NCI-H2081 treated with DMSO at 0.1 percent for 48 hours (cell line): Measurements from ENCODE around the gene PRKCA.
"Not testable (repeated sequence)": the region's sequence is repeated elsewhere in the genome, so short reads cannot be mapped to it uniquely, and the experiment has no call there.

ENCODE experiments used
- DNase-seq: peaks from one replicate; lab custom pipeline; 2025; lab: John Stamatoyannopoulos, UW

PRKCA gene

GRCh38 chr17:66290101-66290722 lies 12.2 kb upstream of the PRKCA start:
- DNase-seq: no peak

DNA sequence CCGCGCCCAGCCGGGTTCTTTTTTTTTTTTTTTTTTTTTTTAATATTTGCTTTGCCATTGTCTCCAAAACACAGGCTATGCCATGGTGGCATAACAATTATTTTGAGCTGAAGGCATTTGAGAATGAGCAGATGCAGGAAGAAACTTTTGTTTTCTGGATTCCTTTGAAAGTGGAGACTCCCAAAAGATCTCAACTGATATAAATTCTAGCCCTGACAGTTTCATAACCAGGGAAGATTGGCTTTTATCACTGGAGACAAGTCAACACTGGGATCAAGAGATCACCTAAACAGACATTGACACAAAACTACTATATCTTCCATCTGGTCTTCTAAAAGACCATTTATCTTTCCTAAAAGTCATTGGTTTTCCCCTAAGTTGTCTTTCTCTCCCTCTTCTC lies 10.1 kb upstream of the PRKCA start:
- no peak for DNase-seq

GRCh38 chr17:66296289-66296725 lies 6.1 kb upstream of the PRKCA start:
- no peak for DNase-seq

- not testable (repeated sequence) for DNase-seq
Observed at GRCh38 chr17:66297443-66297842, 5.0 kb upstream of the PRKCA start.

GRCh38 chr17:66299711-66300110 lies 2.7 kb upstream of the PRKCA start:
- no peak for DNase-seq

DNA sequence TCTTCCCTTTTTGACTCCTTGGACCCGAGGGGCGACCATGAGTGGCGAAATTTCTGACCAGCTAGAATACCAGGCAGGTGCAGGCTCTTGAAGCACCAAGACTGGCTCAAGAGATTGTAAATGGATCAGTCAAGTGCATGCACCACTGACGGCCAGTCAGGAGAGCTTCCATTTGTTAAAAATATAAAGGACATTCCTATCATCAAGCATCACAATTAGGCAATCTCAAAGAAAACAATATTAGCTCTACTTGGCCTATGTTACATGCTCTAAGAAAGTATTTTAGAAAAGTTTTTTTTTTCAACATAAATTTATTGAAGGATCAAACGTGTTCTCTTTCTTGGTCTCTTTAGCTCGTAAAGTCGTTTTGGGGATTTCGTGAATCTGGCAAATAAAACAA lies 1.5 kb upstream of the PRKCA start:
- DNase-seq: no peak

GRCh38 chr17:66301367-66301863 lies 998 bp upstream of the PRKCA start:
- no peak for DNase-seq

DNA sequence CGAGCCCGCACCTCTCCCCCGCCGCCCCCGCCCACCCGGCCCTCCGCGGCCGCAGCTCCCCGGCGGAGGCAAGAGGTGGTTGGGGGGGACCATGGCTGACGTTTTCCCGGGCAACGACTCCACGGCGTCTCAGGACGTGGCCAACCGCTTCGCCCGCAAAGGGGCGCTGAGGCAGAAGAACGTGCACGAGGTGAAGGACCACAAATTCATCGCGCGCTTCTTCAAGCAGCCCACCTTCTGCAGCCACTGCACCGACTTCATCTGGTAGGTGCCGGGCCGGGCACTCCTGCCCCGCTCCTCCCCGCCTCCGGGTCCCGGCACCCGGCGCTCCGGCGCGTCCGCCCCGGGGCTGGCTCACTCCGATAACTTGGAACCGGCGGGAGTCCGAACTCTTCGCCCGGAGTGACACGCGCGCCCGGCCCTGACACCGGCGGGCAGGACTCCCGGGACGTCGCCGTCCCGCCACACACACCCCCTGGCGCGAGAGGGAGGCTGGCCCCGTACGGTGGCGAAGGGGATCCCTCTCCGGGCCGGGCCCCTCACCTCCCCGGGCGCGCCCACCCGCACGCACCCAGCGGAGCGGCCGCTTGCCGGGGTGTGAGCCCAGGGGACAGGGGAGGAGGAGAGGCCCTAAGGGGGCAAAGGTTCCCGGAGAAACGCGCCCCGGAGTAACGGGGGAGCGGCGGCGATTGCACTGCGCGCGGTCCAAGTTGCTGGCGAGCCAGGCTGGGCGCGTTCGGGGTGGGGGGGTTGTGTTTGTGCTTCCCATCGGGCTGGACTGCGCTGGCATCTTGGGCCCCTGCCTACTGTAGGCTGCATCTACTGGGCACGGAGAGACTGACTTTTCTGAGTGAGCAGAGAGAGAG lies 581 bp downstream of the PRKCA start:
- DNase-seq: no peak

- no peak for DNase-seq
Observed at GRCh38 chr17:66304304-66305174, 2.1 kb downstream of the PRKCA start.

DNA sequence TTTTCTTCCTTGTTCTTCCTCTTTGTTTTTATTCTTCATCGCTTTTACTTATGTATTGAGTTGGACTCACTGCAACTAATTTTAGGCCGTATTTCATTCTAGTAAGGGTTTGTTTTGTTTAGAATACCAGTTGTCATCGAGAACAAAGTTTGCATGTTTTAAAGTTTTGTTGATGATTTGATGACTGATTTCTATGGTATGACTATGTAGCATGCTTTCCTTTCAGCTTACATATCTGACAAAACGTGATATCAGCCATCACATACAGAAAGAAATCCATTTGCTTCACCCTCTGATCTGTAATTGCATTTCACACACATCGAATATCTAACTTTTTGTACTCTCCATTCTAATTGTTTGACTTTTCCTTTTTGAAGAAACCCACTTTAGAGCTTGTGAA lies 4.0 kb downstream of the PRKCA start:
- no peak for DNase-seq

DNA sequence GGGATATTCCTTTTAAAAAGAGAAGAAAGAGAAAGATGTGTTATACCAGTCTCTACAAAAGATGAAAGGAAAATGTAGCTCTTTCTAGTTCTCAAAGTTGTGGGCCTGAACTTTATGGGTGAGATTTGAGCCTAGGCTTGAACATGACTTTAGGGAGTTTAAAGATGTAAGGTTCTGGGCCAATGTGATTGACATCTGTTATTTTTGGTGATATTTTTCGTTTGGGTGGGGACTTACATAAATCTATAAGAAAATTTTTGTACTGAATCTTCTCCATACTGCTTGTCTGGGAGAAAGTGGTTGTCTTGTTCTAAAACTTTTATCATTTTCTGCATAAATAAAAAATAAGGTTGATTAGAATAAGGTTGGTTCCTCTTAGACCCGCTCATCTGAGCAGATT lies 4.8 kb downstream of the PRKCA start:
- DNase-seq: no peak

DNA sequence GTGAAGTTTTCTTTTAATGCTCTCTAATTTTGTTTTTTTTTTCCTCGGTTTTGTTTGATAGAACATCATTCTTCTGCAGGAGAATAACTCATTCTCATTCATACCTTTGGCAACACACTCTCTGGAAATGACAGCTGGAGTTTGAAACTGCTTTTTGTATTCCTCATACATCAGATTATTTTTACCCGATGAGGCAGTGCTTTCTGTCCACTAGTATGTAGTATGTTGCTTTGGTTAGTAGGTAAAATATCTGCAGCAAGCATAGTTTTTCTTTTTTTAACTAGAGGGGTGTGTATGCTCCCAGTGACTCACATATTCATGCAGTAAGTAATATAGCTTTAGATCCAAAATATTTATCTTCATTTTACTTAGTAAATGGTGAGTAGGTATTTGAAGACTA lies 6.4 kb downstream of the PRKCA start:
- no peak for DNase-seq

- DNase-seq: no peak
Observed at GRCh38 chr17:66309793-66310192, 7.4 kb downstream of the PRKCA start.

DNA sequence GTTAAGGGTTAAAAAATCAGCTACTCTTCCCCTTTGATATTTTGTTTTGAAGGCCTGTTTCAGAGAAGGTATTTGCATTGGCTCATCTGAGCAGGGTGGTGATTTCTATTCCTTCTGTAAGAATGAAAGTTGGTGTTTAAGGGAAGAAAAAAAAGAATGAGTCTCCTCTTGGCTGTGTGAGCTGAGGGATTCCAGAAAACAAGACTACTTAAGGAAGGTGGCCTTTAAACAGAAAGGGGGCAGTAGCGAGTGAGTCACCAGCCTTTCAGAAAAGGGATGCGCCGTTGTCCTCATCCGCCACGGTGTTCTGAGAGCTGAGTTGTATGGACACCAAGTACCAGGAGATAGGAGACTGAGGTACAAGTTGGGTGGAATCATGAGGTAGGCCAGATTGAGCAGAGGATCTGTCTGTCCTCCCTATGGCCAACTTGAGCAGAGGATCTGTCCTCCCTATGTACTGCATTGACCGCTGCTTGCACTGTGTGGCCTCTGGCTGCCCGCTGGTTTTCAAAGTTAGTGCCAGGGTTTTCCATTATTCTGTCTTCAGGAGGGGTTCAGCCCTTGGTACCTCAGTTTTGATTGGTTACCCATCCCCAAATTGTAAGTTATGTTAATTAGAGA lies 8.2 kb downstream of the PRKCA start:
- DNase-seq: no peak

GRCh38 chr17:66312912-66313311 lies 10.5 kb downstream of the PRKCA start:
- no peak for DNase-seq

DNA sequence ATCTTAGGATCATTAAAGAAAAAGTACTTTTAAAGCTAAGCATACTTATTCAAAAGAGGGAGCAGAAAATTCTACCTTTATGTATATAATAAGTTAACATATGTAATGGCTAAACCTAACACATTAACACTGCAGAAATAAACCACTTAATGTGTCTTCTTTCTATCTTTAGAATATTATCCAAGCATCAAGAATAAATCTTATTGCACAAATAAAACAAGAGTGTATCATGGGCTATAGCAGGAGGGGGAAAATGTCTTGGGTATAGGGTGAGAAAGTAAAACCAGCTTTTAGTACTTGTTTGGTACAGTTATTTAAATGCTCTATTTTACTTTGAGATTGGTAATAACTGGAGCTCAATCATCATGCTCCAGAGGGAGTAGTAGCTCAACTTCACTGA lies 10.9 kb downstream of the PRKCA start:
- DNase-seq: no peak

DNA sequence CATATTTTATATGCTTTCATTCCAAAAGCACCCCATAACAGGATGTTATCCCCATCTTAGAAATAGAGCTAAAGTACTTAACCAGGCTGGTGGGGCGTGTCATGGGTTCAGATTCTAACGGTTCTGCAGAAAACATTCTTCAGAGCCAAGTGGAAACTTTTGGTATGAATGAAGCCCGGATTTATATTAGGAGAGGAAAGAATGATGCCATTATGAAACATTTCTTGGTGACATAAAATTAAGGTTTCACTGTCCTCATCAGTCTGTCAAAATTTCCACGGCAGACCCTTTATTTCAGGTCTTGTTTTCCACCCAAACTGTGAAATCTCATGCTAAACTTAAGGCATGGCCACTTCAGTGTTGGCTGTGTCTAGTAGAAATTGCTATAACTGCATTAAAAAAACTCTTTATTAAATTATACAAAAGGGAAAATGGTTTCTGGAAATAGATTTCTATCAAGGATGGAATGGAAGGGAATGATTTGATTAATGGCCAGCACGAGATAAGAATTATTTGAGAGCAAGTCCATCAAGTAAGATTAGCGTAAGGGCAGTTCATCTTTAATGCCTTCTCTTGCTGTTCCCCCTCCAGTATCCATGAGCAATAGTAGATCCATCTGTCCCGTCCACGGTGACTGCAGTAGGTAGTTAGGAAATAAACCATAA lies 11.7 kb downstream of the PRKCA start:
- no peak for DNase-seq

- DNase-seq: no peak
Observed at GRCh38 chr17:66317629-66318028, 15.2 kb downstream of the PRKCA start.

- DNase-seq: no peak
Observed at GRCh38 chr17:66319226-66319625, 16.8 kb downstream of the PRKCA start.

GRCh38 chr17:66322764-66323163 lies 20.4 kb downstream of the PRKCA start:
- no peak for DNase-seq

- not testable (repeated sequence) for DNase-seq
Observed at GRCh38 chr17:66324381-66325004, 22.1 kb downstream of the PRKCA start.
